Neural cell (in vitro differentiated cells): Measurements from ENCODE around the gene ACTN4. TPM values are rescaled to one million over a fixed set of nuclear protein-coding genes. Genes with fewer than 3 reads are reported as not detected.
A peak's percentile ranks its signal among the peaks of the same experiment; 100 is the strongest.

Experiments
- H2AFZ ChIP-seq: fragments of 200-600, 300-800 bp; sonication (generic), shearing (Covaris generic); 2 replicates; pipeline ENCODE4 v1.6.0; 2014; ENCODE audit warnings: low read depth, mild to moderate bottlenecking, antibody characterized with exemption, low read length, moderate library complexity
- H3F3A ChIP-seq: fragments of 200-600 bp; shearing (Covaris generic); 2 replicates; pipeline ENCODE4 v1.6.1; 2016; ENCODE audit warnings: mild to moderate bottlenecking, moderate library complexity, mixed read lengths, antibody characterized with exemption, low read length; ENCODE audit not compliant: insufficient read depth, poor library complexity, severe bottlenecking
- H3K27ac ChIP-seq: fragments of 200-600, 300-800 bp; sonication (generic), shearing (Covaris generic); 2 replicates; pipeline ENCODE4 v1.5.1; 2014; ENCODE audit warnings: mild to moderate bottlenecking, low read length, moderate library complexity
- H3K27me3 ChIP-seq: fragments of 300-800, 200-600 bp; sonication (generic), shearing (Covaris generic); 2 replicates; pipeline ENCODE4 v1.6.0; 2014; ENCODE audit warnings: mild to moderate bottlenecking, low read depth, low read length, moderate library complexity; ENCODE audit not compliant: insufficient read depth
- H3K36me3 ChIP-seq: fragments of 300-800, 200-600 bp; sonication (generic), shearing (Covaris generic); 2 replicates; pipeline ENCODE4 v1.5.1; 2014; ENCODE audit warnings: mild to moderate bottlenecking, antibody characterized with exemption, low read length, moderate library complexity; ENCODE audit not compliant: insufficient read depth
- H3K4me2 ChIP-seq: fragments of 300-800, 200-600 bp; sonication (generic), shearing (Covaris generic); 2 replicates; pipeline ENCODE4 v1.6.0; 2014; ENCODE audit warnings: mild to moderate bottlenecking, low read length
- H3K4me3 ChIP-seq: fragments of 300-800, 200-600 bp; sonication (generic), shearing (Covaris generic); 2 replicates; pipeline ENCODE4 v1.5.1; 2014; ENCODE audit warnings: mild to moderate bottlenecking, low read length, moderate library complexity
- H3K79me2 ChIP-seq: fragments of 200-600 bp; shearing (Covaris generic); replicated peaks from 2 replicates; pipeline ENCODE4 v1.6.0; 2014; ENCODE audit warnings: mild to moderate bottlenecking, low read length, moderate library complexity; ENCODE audit not compliant: insufficient read depth
- H3K9ac ChIP-seq: fragments of 300-800, 200-600 bp; sonication (generic), shearing (Covaris generic); 2 replicates; pipeline ENCODE4 v1.6.1; 2016; ENCODE audit warnings: mild to moderate bottlenecking, low read length, mixed read lengths
- H3K9me2 ChIP-seq: fragments of 200-600 bp; shearing (Covaris generic); 2 replicates; pipeline ENCODE4 v1.6.1; 2016; ENCODE audit warnings: mild to moderate bottlenecking, low read length, mixed read lengths; ENCODE audit not compliant: insufficient read depth
- H3K9me3 ChIP-seq: fragments of 200-600, 300-800 bp; sonication (generic), shearing (Covaris generic); 2 replicates; pipeline ENCODE4 v1.6.1; 2016; ENCODE audit warnings: mild to moderate bottlenecking, mixed run types, low read length, moderate library complexity, mixed read lengths
- H4K20me1 ChIP-seq: fragments of 200-600 bp; shearing (Covaris generic); 2 replicates; pipeline ENCODE4 v1.6.1; 2016; ENCODE audit warnings: mild to moderate bottlenecking, mixed run types; ENCODE audit not compliant: insufficient read depth
- CTCF ChIP-seq: fragments of 450-650 bp; IDR thresholded peaks from 2 replicates; pipeline ENCODE4 v1.5.1; 2014; ENCODE audit warnings: antibody characterized with exemption, mild to moderate bottlenecking, moderate library complexity; ENCODE audit not compliant: poor library complexity, severe bottlenecking
- EP300 ChIP-seq: fragments of 450-650 bp; conservative IDR thresholded peaks from 2 replicates; pipeline ENCODE4 v1.6.1; 2014; ENCODE audit warnings: antibody characterized with exemption, mild to moderate bottlenecking, moderate library complexity; ENCODE audit not compliant: poor library complexity, severe bottlenecking
- EZH2 ChIP-seq: fragments of 200-600, 300-800 bp; shearing (Covaris generic), sonication (generic); IDR thresholded peaks from 2 replicates; pipeline ENCODE4 v1.6.1; 2014; ENCODE audit warnings: antibody characterized with exemption, low read length, borderline replicate concordance, mild to moderate bottlenecking; ENCODE audit not compliant: insufficient read depth, poor library complexity, severe bottlenecking
- MXI1 ChIP-seq: fragments of 450-650 bp; conservative IDR thresholded peaks from 2 replicates; pipeline ENCODE4 v1.6.1; 2014; ENCODE audit warnings: antibody characterized with exemption, mild to moderate bottlenecking; ENCODE audit not compliant: poor library complexity, severe bottlenecking
- POLR2AphosphoS5 ChIP-seq: IDR thresholded peaks from 2 replicates; pipeline ENCODE4 v1.6.1; 2012
- RAD21 ChIP-seq: fragments of 450-650 bp; conservative IDR thresholded peaks from 2 replicates; pipeline ENCODE4 v1.6.1; 2014; ENCODE audit warnings: antibody characterized with exemption, mild to moderate bottlenecking, moderate library complexity
- REST ChIP-seq: IDR thresholded peaks from 2 replicates; pipeline ENCODE4 v1.6.1; 2012; ENCODE audit warnings: borderline replicate concordance
- SMC3 ChIP-seq: fragments of 450-650 bp; conservative IDR thresholded peaks from 2 replicates; pipeline ENCODE4 v1.6.1; 2014; ENCODE audit warnings: antibody characterized with exemption, mild to moderate bottlenecking, moderate library complexity; ENCODE audit not compliant: poor library complexity
- TAF1 ChIP-seq: IDR thresholded peaks from 2 replicates; pipeline ENCODE4 v1.6.1; 2012; ENCODE audit warnings: low read depth
- polyA plus RNA-seq: library from polyadenylated mRNA; depleted of rRNA; stranded (reverse); fragments of >200 nt; gene quantifications from 2 replicates; pipeline ENCODE4 v1.2.3, GENCODE V29; 2014

Gene ACTN4
- polyA plus RNA-seq, 1 donor from 2014 or later: 54.0 TPM

GRCh38 chr19:38632476-38633213, 14.8 kb upstream of the ACTN4 start:
- Histone ChIP-seq H3K27ac (no peak overlapping the region), H2AFZ (no peak overlapping the region), H3K9ac (no peak overlapping the region), H3K36me3 (no peaks in the 10 kb centered on the region), H3K27me3 (no peaks in the 10 kb centered on the region), H4K20me1 (no peaks in the 10 kb centered on the region), H3K4me3 (no peak overlapping the region), H3K9me2 (no peaks in the 10 kb centered on the region), H3K4me2 (no peak overlapping the region), H3K79me2 (no peaks in the 10 kb centered on the region), H3F3A (no peaks in the 10 kb centered on the region), H3K9me3 (no peaks in the 10 kb centered on the region)
- TF ChIP-seq SMC3 (no peak), RAD21 (no peak), POLR2AphosphoS5 (no peak), CTCF (no peak), TAF1 (no peak), EZH2 (no peak), REST (no peak), MXI1 (no peak), EP300 (no peak)

GRCh38 chr19:38634757-38635482, 12.5 kb upstream of the ACTN4 start:
- no peaks in the 10 kb centered on the region for H3K79me2 ChIP-seq
- no peaks in the 10 kb centered on the region for H3K36me3 ChIP-seq
- no peaks in the 10 kb centered on the region for H3K9me2 ChIP-seq
- H3F3A ChIP-seq: no peaks in the 10 kb centered on the region
- no peak overlapping the region for H3K27ac ChIP-seq
- H4K20me1 ChIP-seq: no peaks in the 10 kb centered on the region
- H3K9me3 ChIP-seq: no peaks in the 10 kb centered on the region
- H2AFZ ChIP-seq: no peak overlapping the region
- TF ChIP-seq POLR2AphosphoS5 (no peak), CTCF (peak; percentile 90), EP300 (no peak), EZH2 (no peak), RAD21 (peak; percentile 75), SMC3 (peak; percentile 95), REST (no peak)
- H3K27me3 ChIP-seq: no peaks in the 10 kb centered on the region
- H3K9ac ChIP-seq: no peak overlapping the region
- H3K4me2 ChIP-seq: no peak overlapping the region
- H3K4me3 ChIP-seq: no peak overlapping the region
